ENCODE data around the gene WSCD2. TPM values are rescaled to one million over a fixed set of nuclear protein-coding genes. Genes with fewer than 3 reads are reported as not detected.
A peak's percentile ranks its signal among the peaks of the same experiment; 100 is the strongest.

Gene WSCD2
- total RNA-seq, 2 donors from 2014 or later: 0.31 TPM; not detected in 1

DNA sequence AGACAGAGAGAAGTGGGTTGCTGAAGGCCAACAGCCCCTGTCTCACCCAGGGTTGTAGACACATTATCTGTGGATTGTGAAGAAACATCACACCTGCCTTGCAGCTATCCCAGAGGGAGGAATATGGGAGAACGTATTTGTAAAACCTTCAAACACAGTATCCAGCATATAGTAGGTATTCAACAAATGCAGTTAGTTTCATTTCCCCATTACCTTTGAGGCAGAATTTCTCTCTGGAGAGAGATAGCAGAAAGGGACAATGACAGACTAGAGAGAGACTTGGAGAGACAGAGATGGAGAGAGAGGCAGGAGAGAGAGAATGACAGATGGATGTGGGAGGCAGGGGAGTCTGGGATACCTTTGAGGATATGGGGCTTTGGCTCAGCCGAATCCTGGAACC, 62.0 kb downstream of the WSCD2 start:
- Histone ChIP-seq H3K4me1 (peaks cover 0 to 9% of the 10 kb centered on the region in 2 donors), H3K36me3 (no peaks in the 10 kb centered on the region), H3K27me3 (no peaks in the 10 kb centered on the region), H3K27ac (no peak overlapping the region), H3K9me3 (no peaks in the 10 kb centered on the region), H3K4me3 (no peak overlapping the region)
- TF ChIP-seq CTCF (IDR thresholded peaks at IDR 0.05): no peak
- DNase-seq (ENCODE audit: low spot score): no peak

- H3K4me3 ChIP-seq: no peak overlapping the region
Observed at GRCh38 chr12:108191938-108192337, 62.9 kb downstream of the WSCD2 start.

DNA sequence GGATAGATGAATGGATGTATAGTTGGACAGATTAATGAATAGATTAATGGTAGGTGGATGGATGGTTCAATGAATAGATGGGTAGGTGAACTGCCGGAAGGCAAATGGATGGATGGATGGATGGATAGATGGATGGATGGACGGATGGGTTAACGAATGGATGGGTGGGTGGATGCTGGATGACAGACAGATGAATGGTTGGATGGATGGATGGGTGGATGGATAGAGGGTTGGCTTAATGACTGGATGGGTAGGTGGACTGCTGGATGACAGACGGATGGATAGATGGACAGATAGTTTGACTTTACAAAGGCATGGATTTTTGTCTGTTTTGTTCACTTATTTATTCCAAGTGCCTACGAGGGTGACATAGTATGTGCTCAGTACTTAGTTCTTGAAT, 64.4 kb downstream of the WSCD2 start:
- no peaks in the 10 kb centered on the region for H3K36me3 ChIP-seq
- no peak for DNase-seq (ENCODE audit: low spot score)
- no peaks in the 10 kb centered on the region for H3K9me3 ChIP-seq
- no peak overlapping the region for H3K4me3 ChIP-seq
- no peaks in the 10 kb centered on the region for H3K27me3 ChIP-seq
- no peak overlapping the region for H3K27ac ChIP-seq
- peaks cover 0 to 9% of the 10 kb centered on the region in 2 donors for H3K4me1 ChIP-seq
- no peak for TF ChIP-seq CTCF (IDR thresholded peaks at IDR 0.05)

More at GRCh38 chr12:108191938-108192337, 62.9 kb downstream of the WSCD2 start:
- Histone ChIP-seq H3K27me3 (no peaks in the 10 kb centered on the region), H3K9me3 (no peaks in the 10 kb centered on the region), H3K4me1 (peaks cover 0 to 9% of the 10 kb centered on the region in 2 donors), H3K36me3 (no peaks in the 10 kb centered on the region), H3K27ac (no peak overlapping the region)
- TF ChIP-seq CTCF (IDR thresholded peaks at IDR 0.05): no peak
- no peak for DNase-seq (ENCODE audit: low spot score)

DNA sequence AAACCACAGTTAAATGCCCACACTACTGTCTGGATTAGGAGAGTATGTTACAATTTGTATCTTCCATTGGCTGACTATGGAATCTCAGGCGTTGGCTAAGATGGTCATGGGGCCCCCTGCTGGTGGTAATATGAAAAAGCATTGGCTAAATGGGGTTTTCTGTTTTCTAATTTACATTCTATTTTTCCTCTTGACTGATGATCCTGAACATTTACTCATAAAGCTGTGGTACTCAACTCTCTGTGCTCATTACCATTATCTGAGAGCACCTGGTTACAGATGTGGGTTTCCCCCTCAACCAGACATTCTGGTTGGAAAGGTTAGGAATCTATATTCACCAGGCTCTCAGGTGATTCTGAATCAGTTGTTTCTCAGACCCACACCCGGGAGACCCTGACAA, 64.8 kb downstream of the WSCD2 start:
- H3K27me3 ChIP-seq: no peaks in the 10 kb centered on the region
- no peak overlapping the region for H3K27ac ChIP-seq

DNA sequence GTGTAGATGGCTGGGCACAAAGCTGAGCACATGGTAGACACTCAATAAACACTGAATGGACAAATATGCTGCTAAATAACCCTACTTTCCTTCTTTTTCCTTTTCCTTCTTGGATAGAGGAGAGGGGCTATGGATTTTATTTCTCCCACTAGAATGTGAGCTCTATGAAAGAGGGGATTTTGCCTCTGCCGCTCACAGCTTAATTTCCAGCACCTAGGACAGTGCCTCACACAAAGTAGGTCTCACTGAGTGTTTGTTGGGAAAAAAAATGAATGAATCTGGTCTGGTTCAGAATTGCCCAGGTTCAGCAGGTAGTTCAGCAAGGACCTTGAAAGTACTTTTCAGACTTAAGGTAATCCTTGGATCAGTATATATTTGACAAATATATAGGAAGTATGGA, 65.5 kb downstream of the WSCD2 start:
- Histone ChIP-seq H3K27me3 (no peaks in the 10 kb centered on the region), H3K4me3 (no peak overlapping the region), H3K27ac (no peak overlapping the region), H3K36me3 (no peaks in the 10 kb centered on the region), H3K9me3 (no peaks in the 10 kb centered on the region), H3K4me1 (peaks cover 0 to 9% of the 10 kb centered on the region in 2 donors)
- no peak for DNase-seq (ENCODE audit: low spot score)
- TF ChIP-seq CTCF (IDR thresholded peaks at IDR 0.05): no peak

More for the DNA sequence above, 64.8 kb downstream of the WSCD2 start:
- Histone ChIP-seq H3K36me3 (no peaks in the 10 kb centered on the region), H3K9me3 (no peaks in the 10 kb centered on the region), H3K4me3 (no peak overlapping the region), H3K4me1 (peaks cover 0 to 9% of the 10 kb centered on the region in 2 donors)
- no peak for DNase-seq (ENCODE audit: low spot score)
- TF ChIP-seq CTCF (IDR thresholded peaks at IDR 0.05): peak; percentile 54 to 77

DNA sequence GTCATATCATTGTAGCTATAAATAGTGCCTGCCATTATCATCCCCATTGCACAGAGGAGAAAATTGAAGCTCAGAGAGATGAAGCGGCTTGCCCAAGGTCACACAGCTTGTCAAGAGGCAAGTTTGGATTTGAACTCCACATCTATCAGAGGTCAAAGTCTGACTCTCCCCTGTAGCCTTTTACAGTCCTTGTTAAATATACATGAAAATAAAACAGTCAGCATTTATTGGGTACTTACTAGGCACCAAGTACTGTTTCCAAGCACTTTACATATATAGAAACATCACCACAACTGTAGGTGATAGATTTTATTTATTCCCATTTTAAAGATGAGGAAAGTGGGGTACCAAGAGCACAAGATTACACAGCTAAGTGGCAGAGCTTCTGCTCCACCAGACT, 67.2 kb downstream of the WSCD2 start:
- no peaks in the 10 kb centered on the region for H3K9me3 ChIP-seq
- no peaks in the 10 kb centered on the region for H3K27me3 ChIP-seq
- H3K4me3 ChIP-seq: no peak overlapping the region
- TF ChIP-seq CTCF (IDR thresholded peaks at IDR 0.05): no peak
- no peak overlapping the region for H3K27ac ChIP-seq
- H3K36me3 ChIP-seq: no peaks in the 10 kb centered on the region
- H3K4me1 ChIP-seq: no peaks in the 10 kb centered on the region
- no peak for DNase-seq (ENCODE audit: low spot score)

Measured in right atrium auricular region (tissue), 2 donors.